ENCODE results near the gene PHF1. TPM values are rescaled to one million over a fixed set of nuclear protein-coding genes. Genes with fewer than 3 reads are reported as not detected.

The PHF1 gene
- total RNA-seq, 1 donor from 2014 or later, result 107 TPM

DNA sequence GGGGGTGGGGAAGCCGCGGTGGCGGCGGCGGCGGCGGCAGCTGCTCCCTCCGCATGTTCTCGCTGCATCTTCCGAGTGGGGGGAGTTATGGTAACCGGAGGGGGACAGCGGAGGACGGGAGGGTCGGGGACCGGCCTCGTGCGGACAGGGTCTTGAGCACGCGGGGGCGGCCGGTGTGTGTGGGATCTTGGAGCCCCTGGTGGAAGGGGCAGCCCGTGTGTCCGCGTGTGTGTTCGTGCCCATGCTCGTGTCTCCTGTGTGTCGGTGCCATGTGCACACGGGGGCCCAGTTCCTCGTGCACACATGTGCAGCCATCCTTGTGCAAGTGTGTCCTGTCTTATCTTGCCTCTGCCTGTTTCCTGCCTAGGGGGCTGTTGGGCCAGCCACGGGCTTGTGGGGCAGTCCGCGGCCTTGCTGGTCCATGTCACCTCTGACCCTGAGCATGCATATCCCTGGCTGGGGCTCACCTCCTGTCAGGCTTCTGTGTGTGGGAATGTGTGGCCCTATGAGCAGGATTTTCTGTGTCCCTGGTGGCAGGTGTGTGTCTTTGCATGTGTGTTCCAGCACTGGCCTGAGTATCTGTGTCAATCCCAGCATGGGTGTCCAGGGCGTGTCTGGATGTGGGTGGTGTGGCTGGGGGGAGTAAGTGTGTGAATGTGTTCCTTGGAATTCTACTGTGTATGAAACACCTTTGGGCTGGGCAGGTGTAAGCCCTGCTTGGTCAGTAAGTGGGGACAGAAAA lies 17.6 kb downstream of the PHF1 start:
- intact Hi-C loops (cut with DNase I), result no loop called here
- DNase-seq (ENCODE audit: low spot score) (no peak), ATAC-seq (no peak)

DNA sequence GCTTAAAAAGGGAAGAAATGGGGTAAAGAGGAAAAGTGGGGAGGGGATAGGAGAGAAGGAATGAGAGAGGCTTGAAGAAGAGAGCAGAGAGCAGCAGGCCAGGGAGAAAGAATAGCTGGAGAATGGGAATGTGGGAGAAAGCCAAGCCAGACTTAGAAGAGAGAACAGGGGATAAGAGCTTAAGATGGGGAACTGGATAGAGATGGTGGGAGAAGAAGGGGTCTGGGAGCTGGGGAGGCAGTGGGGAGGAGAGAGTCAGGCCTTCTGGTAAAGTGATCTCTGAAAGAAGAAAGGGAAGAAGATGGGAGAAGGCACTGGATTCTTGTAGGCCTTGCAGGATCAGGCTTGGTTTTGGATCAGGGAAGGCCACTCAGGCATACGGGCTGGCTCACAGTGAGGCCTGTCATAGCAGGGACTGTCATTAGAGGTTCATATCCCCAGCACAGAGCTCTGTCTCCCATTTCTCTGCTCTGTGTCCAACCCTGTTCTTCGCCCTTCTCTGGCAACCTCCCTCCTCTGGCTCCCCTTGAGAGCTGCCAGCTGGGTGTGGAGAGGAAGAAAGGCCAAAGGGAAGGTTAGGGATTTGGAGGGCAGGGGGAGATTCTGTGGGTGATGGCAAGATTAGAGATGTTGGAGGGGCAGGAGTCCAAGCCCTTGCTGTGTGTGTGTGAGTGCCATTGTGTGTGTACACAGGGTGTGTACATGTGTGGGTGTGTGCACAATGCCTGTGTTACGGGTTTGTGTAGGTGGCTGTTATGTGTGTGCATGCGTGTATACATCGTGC lies 18.3 kb downstream of the PHF1 start:
- intact Hi-C loops (cut with DNase I), result no loop called here
- ATAC-seq (no peak), DNase-seq (ENCODE audit: low spot score) (no peak)

DNA sequence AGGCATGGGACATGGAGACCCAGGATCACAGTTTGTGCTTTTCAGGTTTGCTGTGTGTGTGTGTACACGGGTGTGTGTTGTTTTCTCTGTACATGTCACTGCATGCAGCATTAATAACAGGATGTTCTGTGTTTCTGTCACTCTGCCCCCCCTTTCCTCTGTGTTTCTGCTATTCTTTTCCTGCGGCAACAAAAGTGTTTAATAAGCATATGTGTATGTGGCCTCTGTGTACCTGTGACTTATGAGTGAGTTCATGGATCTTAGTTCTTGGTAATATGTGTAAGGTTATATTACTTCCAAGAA lies 18.9 kb downstream of the PHF1 start:
- ATAC-seq (no peak), DNase-seq (ENCODE audit: low spot score) (no peak)
- intact Hi-C loops (cut with DNase I), result no loop called here

DNA sequence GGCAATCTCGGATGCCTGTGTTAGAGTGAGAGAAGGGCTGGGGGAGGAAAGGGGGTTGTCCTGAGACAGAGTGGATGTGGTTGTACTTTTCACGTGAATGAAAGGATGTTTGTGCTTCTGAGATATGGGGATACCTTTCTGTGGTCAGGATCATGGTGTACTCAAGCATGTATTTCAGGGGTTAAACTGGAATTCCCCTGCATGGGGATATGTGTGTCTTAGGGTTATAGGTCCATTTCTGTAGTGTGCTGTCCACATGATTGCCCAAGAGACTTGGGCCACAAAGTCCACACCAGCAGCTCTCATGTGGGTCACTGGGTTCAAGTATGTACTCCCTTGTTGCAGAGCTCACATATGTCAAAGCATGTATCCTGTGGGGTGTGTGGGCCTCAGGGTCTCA lies 19.5 kb downstream of the PHF1 start:
- ATAC-seq (no peak), DNase-seq (ENCODE audit: low spot score) (no peak)
- intact Hi-C loops (cut with DNase I), result no loop called here

DNA sequence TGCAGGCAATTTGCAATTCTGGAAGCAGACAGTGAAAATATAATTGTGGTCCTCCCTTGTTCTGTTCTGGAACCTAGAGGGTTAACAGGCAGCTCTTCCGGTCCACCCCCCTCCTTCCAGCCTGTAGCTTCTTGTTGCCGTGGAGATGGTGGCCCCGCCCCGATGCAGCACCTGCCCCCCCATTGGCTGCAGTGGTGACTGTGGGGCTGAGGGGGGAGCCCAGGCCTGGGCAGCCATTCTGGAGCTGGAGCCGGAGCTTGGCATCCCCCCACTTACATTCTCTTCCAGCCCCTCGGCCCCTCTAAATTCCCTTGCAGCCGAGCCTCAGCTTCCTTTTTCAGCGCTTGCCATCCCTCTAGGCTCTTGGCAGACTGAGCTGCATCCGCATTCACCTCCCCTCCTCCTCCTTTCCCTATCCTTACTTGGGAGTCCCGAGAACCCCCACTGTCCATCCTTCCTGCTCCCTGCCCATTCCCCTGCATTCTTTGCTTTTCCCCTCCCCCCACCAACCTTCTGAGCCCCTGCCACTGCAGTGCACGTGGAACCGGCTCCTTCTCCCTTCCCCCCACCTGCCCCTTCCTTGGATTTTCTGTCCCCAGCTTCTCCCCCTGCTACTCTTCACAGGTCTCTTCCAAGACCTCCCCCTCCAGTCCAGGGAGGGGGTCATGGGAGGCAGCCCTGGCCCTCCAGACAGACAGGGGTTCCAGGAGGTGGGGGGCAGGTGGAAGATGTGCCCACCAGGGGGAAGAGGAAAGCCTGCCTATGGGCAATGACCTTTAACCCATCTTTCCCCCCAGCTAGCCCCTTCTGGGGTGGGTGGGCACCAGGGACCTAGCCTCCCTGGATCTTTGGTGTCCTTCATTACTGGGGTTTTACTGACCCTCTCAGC lies 20.4 kb downstream of the PHF1 start:
- DNase-seq (ENCODE audit: low spot score) (no peak), ATAC-seq (peak; percentile 36)
- intact Hi-C loops (cut with DNase I), result no loop called here

DNA sequence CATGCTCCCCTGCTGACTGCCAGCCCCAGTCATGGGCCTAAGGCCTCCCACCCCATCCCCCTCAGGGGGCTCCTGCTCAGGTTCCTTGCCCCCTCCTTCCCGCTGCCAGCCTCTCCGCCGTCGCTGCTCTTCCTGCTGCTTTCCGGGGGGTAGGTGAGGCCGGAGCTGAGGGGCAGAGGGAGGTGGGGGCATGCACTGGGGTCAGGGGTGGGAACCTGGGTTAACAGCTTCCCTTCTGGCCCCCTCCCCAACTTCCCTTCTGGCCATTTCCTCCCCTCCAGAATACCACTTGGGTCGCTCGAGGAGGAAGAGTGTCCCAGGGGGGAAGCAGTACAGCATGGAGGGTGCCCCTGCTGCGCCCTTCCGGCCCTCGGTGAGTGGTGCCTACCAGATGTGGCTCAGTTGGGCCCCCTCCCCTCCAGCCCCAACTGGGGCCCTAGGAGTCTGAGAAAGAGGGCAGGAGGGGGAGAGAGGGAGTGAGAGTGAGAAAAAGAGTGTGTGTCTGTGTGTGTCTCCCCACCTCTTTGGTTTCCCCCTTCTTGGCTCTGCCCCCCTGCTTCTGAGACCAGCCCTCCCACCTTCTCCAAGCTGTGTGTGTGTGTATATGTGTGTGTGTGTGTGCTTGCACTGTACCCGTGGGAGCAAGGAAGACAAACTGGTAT lies 21.2 kb downstream of the PHF1 start:
- ATAC-seq, result no peak
- intact Hi-C loops (cut with DNase I), result no loop called here
- no peak for DNase-seq (ENCODE audit: low spot score)

DNA sequence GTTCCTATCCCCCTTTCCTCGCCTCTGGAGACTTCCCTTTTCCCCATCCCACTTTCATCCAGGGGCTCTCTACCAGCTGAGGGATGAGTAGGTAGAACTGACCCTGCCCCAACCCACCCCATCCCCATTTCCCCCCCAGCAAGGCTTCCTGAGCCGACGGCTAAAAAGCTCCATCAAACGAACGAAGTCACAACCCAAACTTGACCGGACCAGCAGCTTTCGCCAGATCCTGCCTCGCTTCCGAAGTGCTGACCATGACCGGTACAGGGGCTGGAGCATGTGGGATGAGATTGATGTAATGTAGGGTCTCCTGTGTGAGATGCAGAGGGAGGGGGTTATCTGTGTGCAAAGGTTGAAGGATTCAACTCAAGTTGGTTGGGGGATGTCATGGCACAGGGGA lies 21.7 kb downstream of the PHF1 start:
- ATAC-seq, result no peak
- no peak for DNase-seq (ENCODE audit: low spot score)
- intact Hi-C loops (cut with DNase I), result no loop called here

DNA sequence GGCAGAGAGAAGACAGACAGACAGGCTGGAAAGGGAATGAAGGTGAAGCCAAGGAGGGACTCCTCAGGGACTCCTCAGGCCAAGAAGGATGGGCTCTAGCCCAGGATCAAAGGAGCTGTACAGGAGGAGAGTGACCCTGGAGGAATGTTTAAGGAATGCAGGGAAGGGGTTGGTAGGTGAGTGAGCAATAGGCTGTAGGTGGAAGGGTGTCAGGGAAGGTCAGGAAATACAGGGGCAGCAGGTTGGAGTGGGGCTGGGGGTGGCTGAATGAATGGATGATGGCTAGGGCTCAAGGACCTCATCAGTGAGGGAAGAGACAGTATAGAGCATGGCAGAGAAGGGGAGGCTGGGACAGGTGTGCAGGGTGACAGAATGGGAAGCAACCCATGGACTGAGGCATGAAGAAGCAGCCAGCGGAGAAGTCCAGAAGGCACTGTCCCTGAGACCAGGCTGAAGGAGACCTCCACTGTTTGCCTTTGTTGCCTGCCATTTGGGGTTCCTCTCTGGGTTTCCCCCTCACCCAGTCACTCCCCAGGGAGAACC lies 22.3 kb downstream of the PHF1 start:
- no peak for ATAC-seq
- no peak for DNase-seq (ENCODE audit: low spot score)
- intact Hi-C loops (cut with DNase I), result no loop called here

DNA sequence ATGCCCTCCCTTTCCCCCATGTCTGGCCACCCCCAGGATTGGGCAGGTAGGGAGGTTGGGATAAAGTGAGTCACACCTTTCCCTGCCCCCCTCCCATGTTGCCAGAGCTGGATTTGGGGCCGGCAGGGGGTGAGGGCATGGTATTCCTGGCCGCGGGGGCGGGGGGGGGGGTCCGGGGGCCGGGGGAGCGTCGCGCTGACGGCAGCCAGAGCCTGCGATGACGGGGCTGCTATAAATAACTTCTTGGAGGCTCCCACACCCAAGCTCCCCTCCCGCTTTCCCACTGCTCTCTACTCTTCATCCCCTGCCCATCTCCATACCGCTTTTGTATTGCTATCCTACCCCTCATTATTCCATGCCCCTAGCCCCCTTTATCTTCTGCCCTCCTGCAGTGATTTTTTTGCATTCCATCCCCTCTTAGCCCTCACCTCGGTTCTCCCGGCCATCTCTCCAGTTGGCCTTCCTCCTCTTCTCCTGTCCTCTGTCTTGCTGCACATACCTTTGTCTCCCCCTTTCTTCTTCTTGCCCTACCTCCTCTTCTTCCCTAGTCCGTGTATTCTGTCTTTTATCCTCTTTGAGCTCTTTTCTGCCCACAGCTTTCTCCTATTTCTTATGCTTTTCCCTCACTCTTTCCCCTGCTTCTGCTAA lies 22.9 kb downstream of the PHF1 start:
- no peak for ATAC-seq
- no peak for DNase-seq (ENCODE audit: low spot score)
- intact Hi-C loops (cut with DNase I), result no loop called here

DNA sequence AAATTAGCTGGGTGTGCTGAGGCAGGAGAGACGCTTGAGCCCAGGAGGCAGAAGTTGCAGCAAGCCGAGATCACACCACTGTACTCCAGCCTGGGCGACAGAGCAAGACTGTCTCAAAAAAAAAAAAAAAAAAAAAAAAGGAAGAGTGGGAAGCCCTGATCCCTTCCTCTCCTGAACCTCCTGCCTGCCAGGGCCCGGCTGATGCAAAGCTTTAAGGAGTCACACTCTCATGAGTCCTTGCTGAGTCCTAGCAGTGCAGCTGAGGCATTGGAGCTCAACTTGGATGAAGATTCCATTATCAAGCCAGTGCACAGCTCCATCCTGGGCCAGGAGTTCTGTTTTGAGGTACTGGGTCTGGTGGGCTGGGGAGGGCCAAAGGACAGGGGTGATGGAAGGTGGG lies 24.1 kb downstream of the PHF1 start:
- intact Hi-C loops (cut with DNase I), result no loop called here
- no peak for DNase-seq (ENCODE audit: low spot score)
- ATAC-seq, result no peak

DNA sequence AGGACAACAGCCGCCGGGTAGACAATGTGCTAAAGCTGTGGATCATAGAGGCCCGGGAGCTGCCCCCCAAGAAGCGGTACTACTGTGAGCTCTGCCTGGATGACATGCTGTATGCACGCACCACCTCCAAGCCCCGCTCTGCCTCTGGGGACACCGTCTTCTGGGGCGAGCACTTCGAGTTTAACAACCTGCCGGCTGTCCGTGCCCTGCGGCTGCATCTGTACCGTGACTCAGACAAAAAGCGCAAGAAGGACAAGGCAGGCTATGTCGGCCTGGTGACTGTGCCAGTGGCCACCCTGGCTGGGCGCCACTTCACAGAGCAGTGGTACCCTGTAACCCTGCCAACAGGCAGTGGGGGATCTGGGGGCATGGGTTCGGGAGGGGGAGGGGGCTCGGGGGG lies 26.9 kb downstream of the PHF1 start:
- ATAC-seq (no peak), DNase-seq (ENCODE audit: low spot score) (no peak)
- intact Hi-C loops (cut with DNase I), result no loop called here

DNA sequence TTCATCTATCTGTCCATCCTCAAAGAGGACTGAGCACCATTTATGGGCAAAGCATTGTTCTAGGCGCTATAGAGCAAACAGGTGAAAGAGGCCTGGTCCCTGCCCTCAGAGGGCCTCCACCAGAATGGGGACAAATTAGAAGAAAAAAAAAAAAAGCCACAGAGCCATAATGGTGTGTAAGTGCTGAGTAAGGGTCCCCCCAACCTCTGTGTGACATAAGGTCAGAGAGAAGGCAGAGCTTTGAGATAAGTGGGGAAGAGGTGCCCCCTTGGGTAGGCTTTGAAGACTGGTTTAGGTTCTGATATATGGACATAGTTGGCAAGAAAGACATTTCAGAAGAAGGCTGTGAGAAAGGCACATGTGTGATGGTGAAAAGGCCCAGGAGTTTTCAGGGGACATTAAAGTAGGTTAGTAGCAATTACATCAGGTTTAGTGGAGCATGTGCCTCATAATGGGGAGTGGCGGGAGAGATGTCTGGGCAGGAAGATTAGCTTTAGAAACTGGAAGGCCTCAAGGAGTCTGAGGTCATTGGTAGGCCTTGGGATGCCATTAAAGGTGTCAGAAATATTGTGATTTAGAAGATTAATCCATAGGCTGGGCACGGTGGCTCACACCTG lies 28.3 kb downstream of the PHF1 start:
- ATAC-seq, result no peak
- DNase-seq (ENCODE audit: low spot score), result no peak
- intact Hi-C loops (cut with DNase I), result no loop called here

DNA sequence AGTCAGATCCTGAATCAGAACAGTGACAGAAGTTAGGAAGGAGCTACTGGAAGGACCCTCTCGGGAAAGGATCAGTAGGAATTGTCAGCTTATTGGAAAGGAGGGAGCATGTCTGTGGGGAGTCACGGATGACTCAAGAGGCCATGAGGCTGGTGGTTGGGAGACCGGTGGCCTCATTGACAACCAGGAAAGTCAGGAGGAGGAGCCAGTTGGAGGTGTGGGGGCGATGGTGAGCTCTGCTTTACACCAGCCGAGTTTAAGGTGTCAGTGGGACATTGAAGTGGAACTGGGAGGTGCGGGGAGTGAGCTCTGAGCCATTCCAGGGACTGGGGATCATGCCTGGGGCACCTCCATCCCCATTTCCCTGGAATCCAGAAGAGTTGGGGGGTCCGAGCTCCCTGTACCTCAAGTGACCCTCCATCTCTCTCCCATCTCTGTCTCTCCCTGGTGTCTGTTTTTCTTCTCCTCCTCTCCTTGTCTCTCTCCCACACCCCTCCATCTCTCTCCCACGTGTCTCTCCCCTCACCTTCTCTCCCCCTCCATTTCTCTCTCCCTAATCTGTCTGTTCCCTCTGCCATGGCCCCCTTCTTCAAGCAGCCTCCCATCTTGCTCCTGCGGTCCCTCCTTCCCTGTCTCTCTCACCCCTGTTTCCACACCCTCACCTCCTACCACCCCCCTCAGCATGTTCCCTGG lies 29.3 kb downstream of the PHF1 start:
- ATAC-seq (no peak), DNase-seq (ENCODE audit: low spot score) (no peak)
- intact Hi-C loops (cut with DNase I), result no loop called here

DNA sequence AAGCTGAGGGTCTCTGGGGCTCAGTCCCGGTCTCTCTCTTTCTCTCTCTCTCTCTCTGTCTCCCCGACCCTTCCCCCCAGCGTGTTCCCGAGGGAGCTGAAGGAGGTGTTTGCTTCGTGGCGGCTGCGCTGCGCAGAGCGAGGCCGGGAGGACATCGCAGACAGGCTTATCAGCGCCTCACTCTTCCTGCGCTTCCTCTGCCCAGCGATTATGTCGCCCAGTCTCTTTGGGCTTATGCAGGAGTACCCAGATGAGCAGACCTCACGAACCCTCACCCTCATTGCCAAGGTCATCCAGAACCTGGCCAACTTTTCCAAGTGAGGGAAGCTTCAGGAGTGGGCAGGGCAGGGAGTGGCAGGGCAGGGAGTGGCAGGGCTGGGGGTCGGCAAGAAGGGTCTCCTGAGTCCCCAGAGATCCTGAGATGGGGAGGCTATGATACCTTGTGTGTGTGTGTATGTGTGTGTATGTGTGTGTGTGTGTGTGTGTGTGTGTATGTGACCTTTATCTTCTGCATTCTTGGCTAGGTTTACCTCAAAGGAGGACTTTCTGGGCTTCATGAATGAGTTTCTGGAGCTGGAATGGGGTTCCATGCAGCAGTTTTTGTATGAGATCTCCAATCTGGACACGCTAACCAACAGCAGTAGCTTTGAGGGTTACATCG lies 30.0 kb downstream of the PHF1 start:
- no peak for ATAC-seq
- intact Hi-C loops (cut with DNase I), result no loop called here

DNA sequence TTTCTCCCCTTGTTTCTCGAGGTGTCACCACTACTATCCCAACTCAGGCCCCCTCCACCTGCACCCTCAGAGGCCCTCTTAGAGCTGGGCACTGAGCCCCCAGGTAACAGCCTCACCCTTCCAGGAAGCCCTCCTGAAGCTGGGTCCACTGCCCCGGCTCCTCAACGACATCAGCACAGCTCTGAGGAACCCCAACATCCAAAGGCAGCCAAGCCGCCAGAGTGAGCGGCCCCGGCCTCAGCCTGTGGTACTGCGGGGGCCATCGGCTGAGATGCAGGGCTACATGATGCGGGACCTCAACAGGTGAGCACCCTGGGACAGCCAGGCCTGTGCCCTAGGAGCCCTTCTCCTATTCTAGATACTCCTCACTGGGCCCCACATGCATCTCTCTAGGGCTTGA lies 30.6 kb downstream of the PHF1 start:
- ATAC-seq (no peak), DNase-seq (ENCODE audit: low spot score) (no peak)
- intact Hi-C loops (cut with DNase I), result no loop called here

More for the DNA sequence above, 30.0 kb downstream of the PHF1 start:
- no peak for DNase-seq (ENCODE audit: low spot score)

DNA sequence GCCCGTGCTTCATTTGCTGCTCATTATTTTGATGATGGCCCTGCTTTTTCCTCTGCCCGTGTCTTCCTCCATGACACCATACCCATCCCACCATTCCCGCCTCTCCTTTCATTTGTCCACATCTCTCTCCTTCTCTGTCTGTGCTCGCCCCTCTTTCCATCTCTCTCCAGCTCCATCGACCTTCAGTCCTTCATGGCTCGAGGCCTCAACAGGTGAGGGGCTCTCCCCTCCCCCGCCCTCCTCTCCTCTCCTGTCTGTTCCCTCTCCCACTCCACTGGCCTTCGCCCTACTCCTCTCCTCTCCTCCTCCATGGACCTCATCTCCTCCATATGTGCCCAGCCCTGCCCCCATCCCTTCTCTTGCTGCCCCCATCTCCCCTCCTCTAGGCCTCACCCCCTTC lies 31.5 kb downstream of the PHF1 start:
- intact Hi-C loops (cut with DNase I), result no loop called here
- ATAC-seq (no peak), DNase-seq (ENCODE audit: low spot score) (no peak)

DNA sequence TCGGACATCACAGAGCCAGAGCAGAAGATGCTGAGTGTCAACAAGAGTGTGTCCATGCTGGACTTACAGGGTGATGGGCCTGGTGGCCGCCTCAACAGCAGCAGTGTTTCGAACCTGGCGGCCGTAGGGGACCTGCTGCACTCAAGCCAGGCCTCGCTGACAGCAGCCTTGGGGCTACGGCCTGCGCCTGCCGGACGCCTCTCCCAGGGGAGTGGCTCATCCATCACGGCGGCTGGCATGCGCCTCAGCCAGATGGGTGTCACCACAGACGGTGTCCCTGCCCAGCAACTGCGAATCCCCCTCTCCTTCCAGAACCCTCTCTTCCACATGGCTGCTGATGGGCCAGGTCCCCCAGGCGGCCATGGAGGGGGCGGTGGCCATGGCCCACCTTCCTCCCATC lies 32.2 kb downstream of the PHF1 start:
- intact Hi-C loops (cut with DNase I), result no loop called here
- ATAC-seq, result no peak
- DNase-seq (ENCODE audit: low spot score), result no peak
